Heart left ventricle (tissue), 16 donors: ENCODE results near the gene POMZP3. TPM values are rescaled to one million over a fixed set of nuclear protein-coding genes. Genes with fewer than 3 reads are reported as not detected.
"Not testable (repeated sequence)": the region's sequence is repeated elsewhere in the genome, so short reads cannot be mapped to it uniquely, and the experiment has no call there.

ENCODE experiments used
- ATAC-seq, 4 donors: fragments of 200-7000 bp; cut with Tn5 transposase; one replicate each; pipeline ENCODE4 v1.9.1; 2020 to 2022; ENCODE audit warnings: moderate library complexity in 4 of 4, mild to moderate bottlenecking in 3 of 4, moderate number of reproducible peaks in 1 of 4
- DNase-seq, 5 donors: peaks; one replicate each; pipeline ENCODE4 v3.0.0-alpha.2; 2020
- H3K27ac ChIP-seq, 12 donors: fragments of 200-600 bp; sonication (generic) in 4 of 12; one replicate each; pipeline versions ENCODE4 v1.5.0 to v1.8.0; 2016 to 2022; ENCODE audit warnings: mild to moderate bottlenecking in 2 of 12
- H3K27me3 ChIP-seq, 9 donors: fragments of 200-600 bp; sonication (generic) in 2 of 9; one replicate each; pipeline versions ENCODE4 v1.5.1 to v1.8.0; 2016 to 2022; ENCODE audit warnings: mild to moderate bottlenecking in 3 of 9
- H3K36me3 ChIP-seq, 9 donors: fragments of 200-600 bp; sonication (generic) in 2 of 9; one replicate each; pipeline versions ENCODE4 v1.5.0 to v1.8.0; 2018 to 2022; ENCODE audit warnings: mild to moderate bottlenecking in 2 of 9
- H3K4me1 ChIP-seq, 12 donors: fragments of 200-600 bp; sonication (generic) in 4 of 12; one replicate each; pipeline versions ENCODE4 v1.5.0 to v1.8.0; 2016 to 2022; ENCODE audit warnings: mild to moderate bottlenecking in 3 of 12
- H3K4me3 ChIP-seq, 12 donors: fragments of 200-600 bp; sonication (generic) in 4 of 12; one replicate each; pipeline versions ENCODE4 v1.5.0 to v1.8.0; 2017 to 2022; ENCODE audit warnings: mild to moderate bottlenecking in 9 of 12, moderate library complexity in 4 of 12
- H3K9me3 ChIP-seq, 12 donors: fragments of 200-600 bp; sonication (generic) in 4 of 12; one replicate each; pipeline versions ENCODE4 v1.5.0 to v1.8.0; 2016 to 2022; ENCODE audit warnings: mild to moderate bottlenecking in 1 of 12
- WGBS, 4 donors: extraction: QIAGEN DNeasy Blood & Tissue Kit in 2 of 4; methylation state at CpG; one replicate each; pipeline versions ENCODE4 v1.1.5 to v1.1.7; 2013 to 2018; 5-methylcytosine and 5-hydroxymethylcytosine counted together
- intact Hi-C, 10 donors: fragments of 100-400 bp; cut with DNase I; formaldehyde crosslinking; loops; one replicate each; pipeline versions ENCODE4 v1.11.1 to v1.14.2; 2022
- polyA plus RNA-seq, 2 donors: library from polyadenylated mRNA; stranded (reverse); fragments of 200-250 nt; gene quantifications; one replicate each; pipeline ENCODE4 v1.2.3, GENCODE V29; 2013
- total RNA-seq, 9 donors: library from RNA; depleted of rRNA in 2 of 9; stranded (reverse); fragments of >200 nt in 2 of 9; fragmentation: NEBNext Ultra II Directional in 3 of 9; extraction: Animal tissue kit (Norgen Biotek cat#: 25700) in 3 of 9; gene quantifications; one replicate each; pipeline versions ENCODE4 v1.1.0 to v1.2.4, GENCODE V29; 2016 to 2023
- donor health status: ischemic (EF 13 %, LVEDD 7.1; RV severe dilation, severe dysfunction).
- donor health status: healthy with polysubstance abuse.
- donor health status: DM: no; HTN: yes; CAD: no.
- donor health status: DM: no; HTN: no; CAD: no.
- donor health status: ischemic (EF 25% LVEDD 6.9; RV normal size, moderate dysfunction).
- donor health status: ischemic (EF 25% LVEDD 5.7; RV mildly dilated, moderate dysfunction).
- donor health status: healthy.
- donor health status: DM: yes; HTN: yes; CAD: no.
- donor health status: ischemic (EF 35%, LVEDD 5.7; RV mildly dilated, moderate dysfunction).
- donor health status: nonischemic (EF 11% LVEDD 7.7; RV severe dilation, severe dysfunction).
- donor health status: DM: yes; HTN: yes; CAD: no.
- donor health status: PGD.
- donor health status: ischemic (EF 29% LVEDD 5.4; RV normal size, mild dysfunction).
- donor health status: nonischemic (EF 23%, LVEDD 6.1; RV moderate dilation, normal function).

The POMZP3 gene
- total and polyA plus RNA-seq, 11 donors: 2.0 to 14.9 (median 6.7) TPM

GRCh38 chr7:76570324-76570775 is 56.7 kb downstream of the POMZP3 start:
- intact Hi-C loops, H3K9me3 ChIP-seq, DNase-seq, H3K27ac ChIP-seq, H3K4me3 ChIP-seq, H3K4me1 ChIP-seq, H3K27me3 ChIP-seq: not testable (repeated sequence)
- peak in 2 of 4 donors; percentile 16 to 44 for ATAC-seq
- WGBS, 4 donors: 77 to 86% (median 80%) methylated on average over 4 of the region's 4 CpGs
- H3K36me3 ChIP-seq: peaks cover 0 to 16% (median 0%) of the 10 kb centered on the region in 9 donors

- not testable (repeated sequence) for H3K27ac ChIP-seq, ATAC-seq
Measured at GRCh38 chr7:76568742-76569141, 58.3 kb downstream of the POMZP3 start.

DNA sequence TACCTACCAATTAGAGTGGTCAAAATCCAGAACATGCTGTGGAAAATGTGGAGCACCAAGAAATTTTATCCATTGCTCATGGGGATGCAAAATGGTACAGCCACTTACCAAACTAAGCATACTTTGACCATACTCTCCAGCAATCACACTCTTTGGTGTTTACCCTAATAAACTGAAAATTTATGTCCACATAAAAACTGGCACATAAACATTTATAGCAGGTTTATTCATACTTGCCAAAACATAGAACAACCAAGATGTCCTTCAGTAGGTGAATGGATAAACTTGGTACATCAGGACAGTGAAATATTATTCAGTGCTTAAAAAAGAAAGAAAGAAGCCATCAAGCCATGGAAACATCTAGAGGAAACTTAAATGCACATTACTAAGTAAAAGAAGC is 59.3 kb downstream of the POMZP3 start:
- ATAC-seq, H3K27ac ChIP-seq, DNase-seq, H3K4me1 ChIP-seq, H3K9me3 ChIP-seq, intact Hi-C loops, H3K4me3 ChIP-seq, H3K27me3 ChIP-seq: not testable (repeated sequence)
- H3K36me3 ChIP-seq: peaks cover 0 to 11% (median 0%) of the 10 kb centered on the region in 9 donors

More at GRCh38 chr7:76568742-76569141, 58.3 kb downstream of the POMZP3 start:
- H3K27me3 ChIP-seq, H3K9me3 ChIP-seq, H3K4me1 ChIP-seq, DNase-seq, intact Hi-C loops, H3K4me3 ChIP-seq: not testable (repeated sequence)
- H3K36me3 ChIP-seq: peaks cover 0 to 16% (median 0%) of the 10 kb centered on the region in 9 donors

- H3K4me1 ChIP-seq, DNase-seq, ATAC-seq, H3K27ac ChIP-seq, H3K4me3 ChIP-seq, intact Hi-C loops, H3K9me3 ChIP-seq, H3K27me3 ChIP-seq: not testable (repeated sequence)
- WGBS, 4 donors: 97 to 99% (median 98%) methylated on average over 1 to 3 of the region's 4 CpGs
- peaks cover 0 to 11% (median 0%) of the 10 kb centered on the region in 9 donors for H3K36me3 ChIP-seq
Measured at GRCh38 chr7:76567311-76567710, 59.8 kb downstream of the POMZP3 start.

GRCh38 chr7:76565001-76565400 is 62.1 kb downstream of the POMZP3 start:
- H3K9me3 ChIP-seq, H3K4me3 ChIP-seq, H3K27me3 ChIP-seq, H3K27ac ChIP-seq, intact Hi-C loops, H3K4me1 ChIP-seq, DNase-seq, H3K36me3 ChIP-seq, ATAC-seq: not testable (repeated sequence)
- 89 to 98% (median 97%) methylated on average over 2 to 3 of the region's 3 CpGs for WGBS, 4 donors

GRCh38 chr7:76561342-76561741 is 65.7 kb downstream of the POMZP3 start:
- H3K27ac ChIP-seq, H3K27me3 ChIP-seq, H3K9me3 ChIP-seq, DNase-seq, H3K4me1 ChIP-seq, intact Hi-C loops, H3K36me3 ChIP-seq, H3K4me3 ChIP-seq, ATAC-seq: not testable (repeated sequence)
- WGBS, 4 donors: 94 to 98% (median 95%) methylated on average over 3 of the region's 3 CpGs

DNA sequence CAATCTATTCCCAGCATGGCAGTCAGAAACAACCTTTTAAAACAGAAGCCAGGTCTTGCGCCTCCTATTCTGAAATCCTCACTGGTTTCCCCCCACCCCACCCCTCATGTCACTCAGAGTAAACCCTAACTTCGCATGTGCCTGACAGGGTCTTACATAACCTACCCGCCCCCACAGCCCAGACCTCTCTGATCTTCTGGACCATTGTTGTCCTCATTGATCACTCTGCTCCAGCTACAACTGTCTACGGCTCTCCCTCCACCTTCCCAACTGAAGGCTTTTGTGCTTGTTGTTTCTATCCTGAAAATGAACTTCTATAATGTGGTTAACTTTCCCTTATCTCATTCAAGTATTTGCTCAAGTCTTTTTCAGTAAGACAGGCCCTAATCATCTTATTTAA is 66.9 kb downstream of the POMZP3 start:
- peaks cover 0 to 13% (median 0%) of the 10 kb centered on the region in 9 donors for H3K36me3 ChIP-seq
- H3K27me3 ChIP-seq, H3K4me3 ChIP-seq, H3K4me1 ChIP-seq, ATAC-seq, H3K9me3 ChIP-seq, H3K27ac ChIP-seq, DNase-seq, intact Hi-C loops: not testable (repeated sequence)
- WGBS, 4 donors: 83 to 91% (median 84%) methylated on average over 3 to 4 of the region's 4 CpGs

Other genes starting within 250 kb of the POMZP3 start
- gene SSC4D, start 217.6 kb downstream of the POMZP3 start, total RNA-seq: 1 to 10 TPM in 1 of 9 donors, under 1 TPM in 8; 0.23 to 1.2 (median 0.67) TPM
- gene SSC4D, start 217.6 kb downstream of the POMZP3 start, polyA plus RNA-seq: 1 to 10 TPM; 1.1 to 1.6 TPM
- 1 to 10 TPM in 1 of 9 donors, under 1 TPM in 5, not detected in 3; 0.24 to 8.1 (median 0.64) TPM for gene ZP3, start 202.3 kb downstream of the POMZP3 start, total RNA-seq
- 1 to 10 TPM in 1 of 2 donors, under 1 TPM in 1; 0.53 to 1.3 TPM for gene ZP3, start 202.3 kb downstream of the POMZP3 start, polyA plus RNA-seq
- gene DTX2, start 165.6 kb downstream of the POMZP3 start, total RNA-seq: 10 to 100 TPM in 4 of 9 donors, 1 to 10 TPM in 5; 6.2 to 23.0 (median 8.8) TPM
- 10 to 100 TPM; 13.8 to 14.6 TPM for gene DTX2, start 165.6 kb downstream of the POMZP3 start, polyA plus RNA-seq
- 100 to 1,000 TPM in 1 of 9 donors, under 1 TPM in 2, not detected in 6; 0.32 to 238 (median 0.63) TPM for gene UPK3B, start 116.7 kb downstream of the POMZP3 start, total RNA-seq
- under 1 TPM; 0.19 to 0.24 TPM for gene UPK3B, start 116.7 kb downstream of the POMZP3 start, polyA plus RNA-seq
- under 1 TPM in 4 of 9 donors, not detected in 5; 0.20 to 0.32 (median 0.25) TPM for gene SPDYE16, start 84.0 kb downstream of the POMZP3 start, total RNA-seq
- gene SPDYE16, start 84.0 kb downstream of the POMZP3 start, polyA plus RNA-seq: under 1 TPM; 0.08 TPM